HG03135 (cell line): ENCODE data around the gene TCHP.
"Not testable (repeated sequence)": the region's sequence is repeated elsewhere in the genome, so short reads cannot be mapped to it uniquely, and the experiment has no call there.

Experiments used
- ATAC-seq: cut with Tn5 transposase; IDR thresholded peaks from one replicate; pipeline ENCODE4 v1.9.1; 2021; ENCODE audit warnings: mild to moderate bottlenecking, moderate library complexity; ENCODE audit not compliant: unreplicated experiment

TCHP gene

GRCh38 chr12:109910254-109910968 is 10.3 kb downstream of the TCHP start:
- ATAC-seq: no peak

GRCh38 chr12:109910969-109911348 is 10.9 kb downstream of the TCHP start:
- ATAC-seq: no peak

GRCh38 chr12:109912855-109913321 is 12.8 kb downstream of the TCHP start:
- ATAC-seq: no peak

GRCh38 chr12:109914461-109914860 is 14.4 kb downstream of the TCHP start:
- ATAC-seq: no peak

GRCh38 chr12:109915171-109916040 is 15.3 kb downstream of the TCHP start:
- no peak for ATAC-seq

- ATAC-seq: no peak
Measured at GRCh38 chr12:109916045-109916444, 16.0 kb downstream of the TCHP start.

GRCh38 chr12:109919456-109919855 is 19.4 kb downstream of the TCHP start:
- no peak for ATAC-seq

- no peak for ATAC-seq
Measured at GRCh38 chr12:109920261-109920780, 20.2 kb downstream of the TCHP start.

- ATAC-seq: no peak
Measured at GRCh38 chr12:109921982-109922381, 21.9 kb downstream of the TCHP start.

GRCh38 chr12:109923038-109923437 is 23.0 kb downstream of the TCHP start:
- no peak for ATAC-seq

GRCh38 chr12:109923481-109924245 is 23.6 kb downstream of the TCHP start:
- ATAC-seq: no peak

GRCh38 chr12:109925185-109925840 is 25.2 kb downstream of the TCHP start:
- no peak for ATAC-seq

GRCh38 chr12:109926016-109926415 is 25.9 kb downstream of the TCHP start:
- no peak for ATAC-seq

- no peak for ATAC-seq
Measured at GRCh38 chr12:109926488-109927210, 26.6 kb downstream of the TCHP start.

GRCh38 chr12:109927622-109928021 is 27.5 kb downstream of the TCHP start:
- ATAC-seq: no peak

- ATAC-seq: no peak
Measured at GRCh38 chr12:109928058-109928656, 28.1 kb downstream of the TCHP start.

GRCh38 chr12:109929326-109929725 is 29.3 kb downstream of the TCHP start:
- not testable (repeated sequence) for ATAC-seq

- ATAC-seq: no peak
Measured at GRCh38 chr12:109930028-109930800, 30.1 kb downstream of the TCHP start.

GRCh38 chr12:109931143-109931542 is 31.1 kb downstream of the TCHP start:
- no peak for ATAC-seq
